OCI-LY1 (cell line): Measurements from ENCODE around the gene HECW1.

Experiments used
- H2AFZ ChIP-seq: fragments of 200-600 bp; sonication (generic), shearing (Covaris generic); 2 replicates; pipeline ENCODE4 v1.6.0; 2014; ENCODE audit warnings: antibody characterized with exemption, mild to moderate bottlenecking, low read length
- H3F3A ChIP-seq: fragments of 200-600 bp; sonication (generic), shearing (Covaris generic); 2 replicates; pipeline ENCODE4 v1.6.0; 2014; ENCODE audit warnings: mild to moderate bottlenecking, antibody characterized with exemption, low read length, moderate library complexity; ENCODE audit not compliant: insufficient read depth
- H3K27ac ChIP-seq: fragments of 200-600 bp; sonication (generic); 2 replicates; pipeline ENCODE4 v1.5.1; 2014; ENCODE audit warnings: low read length, mixed run types, mild to moderate bottlenecking, low read depth; ENCODE audit not compliant: poor library complexity, severe bottlenecking
- H3K27me3 ChIP-seq: fragments of 200-600 bp; sonication (generic); 2 replicates; pipeline ENCODE4 v1.6.0; 2014; ENCODE audit warnings: antibody characterized with exemption, mild to moderate bottlenecking, low read length, moderate library complexity; ENCODE audit not compliant: insufficient read depth
- H3K36me3 ChIP-seq: fragments of 200-600 bp; sonication (generic); 2 replicates; pipeline ENCODE4 v1.6.1; 2014; ENCODE audit warnings: mild to moderate bottlenecking, antibody characterized with exemption, low read length, moderate library complexity, mixed read lengths; ENCODE audit not compliant: insufficient read depth
- H3K4me1 ChIP-seq: fragments of 200-600 bp; sonication (generic); 2 replicates; pipeline ENCODE4 v1.5.1; 2014; ENCODE audit warnings: mild to moderate bottlenecking, low read length, moderate library complexity; ENCODE audit not compliant: insufficient read depth, severe bottlenecking
- H3K4me2 ChIP-seq: fragments of 200-600 bp; sonication (generic), shearing (Covaris generic); 2 replicates; pipeline ENCODE4 v1.6.1; 2014; ENCODE audit warnings: low read length
- H3K4me3 ChIP-seq: fragments of 200-600 bp; sonication (generic); 2 replicates; pipeline ENCODE4 v1.5.1; 2014; ENCODE audit warnings: low read length, low read depth, mild to moderate bottlenecking, mixed read lengths; ENCODE audit not compliant: poor library complexity, severe bottlenecking
- H3K79me2 ChIP-seq: fragments of 200-600 bp; shearing (Covaris generic); 2 replicates; pipeline ENCODE4 v1.6.1; 2016; ENCODE audit warnings: mixed run types, low read length, mixed read lengths; ENCODE audit not compliant: insufficient read depth
- H3K9ac ChIP-seq: fragments of 200-600 bp; sonication (generic), shearing (Covaris generic); 2 replicates; pipeline ENCODE4 v1.6.1; 2014; ENCODE audit warnings: mild to moderate bottlenecking, low read length, mixed read lengths
- H3K9me2 ChIP-seq: fragments of 200-600 bp; sonication (generic), shearing (Covaris generic); 2 replicates; pipeline ENCODE4 v1.6.1; 2014; ENCODE audit warnings: low read depth, mild to moderate bottlenecking, low read length, mixed read lengths
- H3K9me3 ChIP-seq: fragments of 200-600 bp; shearing (Covaris generic); 2 replicates; pipeline ENCODE4 v1.6.1; 2014; ENCODE audit warnings: low read length, mixed read lengths
- H4K20me1 ChIP-seq: fragments of 200-600 bp; sonication (generic), shearing (Covaris generic); 2 replicates; pipeline ENCODE4 v1.6.0; 2016; ENCODE audit warnings: mild to moderate bottlenecking, low read length; ENCODE audit not compliant: insufficient read depth
- EZH2 ChIP-seq: fragments of 200-600 bp; sonication (generic), shearing (Covaris generic); IDR thresholded peaks from 2 replicates; pipeline ENCODE4 v1.8.0; 2017; ENCODE audit warnings: borderline replicate concordance, mixed run types, mild to moderate bottlenecking, antibody characterized with exemption, low read length, moderate library complexity, mixed read lengths
- TF ChIP-seq, protein P1 (sequence below): fragments of 200-600 bp; sonication (generic), shearing (Covaris generic); IDR thresholded peaks from 2 replicates; pipeline ENCODE4 v1.5.1; 2017; ENCODE audit warnings: mild to moderate bottlenecking, antibody characterized with exemption, low read length, moderate library complexity, mixed read lengths

The HECW1 gene

GRCh38 chr7:43486634-43487033 is 374.2 kb downstream of the HECW1 start:
- no peaks in the 10 kb centered on the region for H4K20me1 ChIP-seq
- H3K27ac ChIP-seq: no peak overlapping the region
- no peaks in the 10 kb centered on the region for H3K9me3 ChIP-seq
- H3K79me2 ChIP-seq: no peaks in the 10 kb centered on the region
- no peaks in the 10 kb centered on the region for H3F3A ChIP-seq
- no peaks in the 10 kb centered on the region for H3K36me3 ChIP-seq
- no peak overlapping the region for H3K4me3 ChIP-seq
- H3K9me2 ChIP-seq: no peaks in the 10 kb centered on the region
- no peaks in the 10 kb centered on the region for H3K27me3 ChIP-seq
- TF ChIP-seq EZH2: no peak
- TF ChIP-seq, protein P1, sequence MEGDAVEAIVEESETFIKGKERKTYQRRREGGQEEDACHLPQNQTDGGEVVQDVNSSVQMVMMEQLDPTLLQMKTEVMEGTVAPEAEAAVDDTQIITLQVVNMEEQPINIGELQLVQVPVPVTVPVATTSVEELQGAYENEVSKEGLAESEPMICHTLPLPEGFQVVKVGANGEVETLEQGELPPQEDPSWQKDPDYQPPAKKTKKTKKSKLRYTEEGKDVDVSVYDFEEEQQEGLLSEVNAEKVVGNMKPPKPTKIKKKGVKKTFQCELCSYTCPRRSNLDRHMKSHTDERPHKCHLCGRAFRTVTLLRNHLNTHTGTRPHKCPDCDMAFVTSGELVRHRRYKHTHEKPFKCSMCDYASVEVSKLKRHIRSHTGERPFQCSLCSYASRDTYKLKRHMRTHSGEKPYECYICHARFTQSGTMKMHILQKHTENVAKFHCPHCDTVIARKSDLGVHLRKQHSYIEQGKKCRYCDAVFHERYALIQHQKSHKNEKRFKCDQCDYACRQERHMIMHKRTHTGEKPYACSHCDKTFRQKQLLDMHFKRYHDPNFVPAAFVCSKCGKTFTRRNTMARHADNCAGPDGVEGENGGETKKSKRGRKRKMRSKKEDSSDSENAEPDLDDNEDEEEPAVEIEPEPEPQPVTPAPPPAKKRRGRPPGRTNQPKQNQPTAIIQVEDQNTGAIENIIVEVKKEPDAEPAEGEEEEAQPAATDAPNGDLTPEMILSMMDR: no peak
- H2AFZ ChIP-seq: no peak overlapping the region
- no peak overlapping the region for H3K4me2 ChIP-seq
- H3K4me1 ChIP-seq: no peaks in the 10 kb centered on the region
- H3K9ac ChIP-seq: no peak overlapping the region

DNA sequence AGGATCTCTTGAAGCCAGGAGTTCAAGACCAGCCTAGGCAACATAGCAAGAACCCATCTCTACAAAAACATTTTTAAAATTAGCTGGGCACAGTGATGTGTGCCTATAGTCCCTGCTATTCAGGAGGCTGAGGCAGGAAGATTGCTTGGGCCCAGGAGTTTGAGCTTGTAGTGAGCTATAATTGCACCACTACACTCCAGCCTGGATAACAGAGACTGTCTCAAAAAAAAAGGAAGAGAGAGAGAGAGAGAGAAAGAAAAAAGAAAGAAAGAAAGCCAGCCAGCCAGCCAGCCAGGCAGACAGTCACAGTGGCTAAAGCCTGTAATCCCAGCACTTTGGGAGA is 375.3 kb downstream of the HECW1 start:
- H2AFZ ChIP-seq: no peak overlapping the region
- H3K9ac ChIP-seq: no peak overlapping the region
- no peaks in the 10 kb centered on the region for H4K20me1 ChIP-seq
- H3K4me3 ChIP-seq: no peak overlapping the region
- no peaks in the 10 kb centered on the region for H3K36me3 ChIP-seq
- no peak overlapping the region for H3K27ac ChIP-seq
- no peak overlapping the region for H3K4me2 ChIP-seq
- no peaks in the 10 kb centered on the region for H3K79me2 ChIP-seq
- H3K9me3 ChIP-seq: no peaks in the 10 kb centered on the region
- no peaks in the 10 kb centered on the region for H3F3A ChIP-seq
- no peaks in the 10 kb centered on the region for H3K27me3 ChIP-seq
- no peaks in the 10 kb centered on the region for H3K9me2 ChIP-seq
- no peaks in the 10 kb centered on the region for H3K4me1 ChIP-seq
- no peak for TF ChIP-seq EZH2
- TF ChIP-seq, protein P1: no peak

GRCh38 chr7:43489257-43489656 is 376.8 kb downstream of the HECW1 start:
- Histone ChIP-seq H3F3A (no peaks in the 10 kb centered on the region), H3K9me3 (no peaks in the 10 kb centered on the region), H3K79me2 (no peaks in the 10 kb centered on the region), H3K27ac (no peak overlapping the region), H3K4me2 (no peak overlapping the region), H3K9ac (no peak overlapping the region), H3K4me3 (no peak overlapping the region), H2AFZ (no peak overlapping the region), H3K27me3 (no peaks in the 10 kb centered on the region), H4K20me1 (no peaks in the 10 kb centered on the region), H3K9me2 (no peaks in the 10 kb centered on the region), H3K4me1 (no peaks in the 10 kb centered on the region), H3K36me3 (no peaks in the 10 kb centered on the region)
- TF ChIP-seq, protein P1: no peak
- TF ChIP-seq EZH2: no peak
